ENCODE data around the gene NUPR2. TPM values are rescaled to one million over a fixed set of nuclear protein-coding genes. Genes with fewer than 3 reads are reported as not detected.
"Not testable (repeated sequence)": the region's sequence is repeated elsewhere in the genome, so short reads cannot be mapped to it uniquely, and the experiment has no call there.

NUPR2 gene
- total and polyA plus RNA-seq, 10 of the 15 experiments (the other 5 are each of a cell fraction or from before 2014, with no cell fraction given), result not detected

- TF ChIP-seq, protein P1, sequence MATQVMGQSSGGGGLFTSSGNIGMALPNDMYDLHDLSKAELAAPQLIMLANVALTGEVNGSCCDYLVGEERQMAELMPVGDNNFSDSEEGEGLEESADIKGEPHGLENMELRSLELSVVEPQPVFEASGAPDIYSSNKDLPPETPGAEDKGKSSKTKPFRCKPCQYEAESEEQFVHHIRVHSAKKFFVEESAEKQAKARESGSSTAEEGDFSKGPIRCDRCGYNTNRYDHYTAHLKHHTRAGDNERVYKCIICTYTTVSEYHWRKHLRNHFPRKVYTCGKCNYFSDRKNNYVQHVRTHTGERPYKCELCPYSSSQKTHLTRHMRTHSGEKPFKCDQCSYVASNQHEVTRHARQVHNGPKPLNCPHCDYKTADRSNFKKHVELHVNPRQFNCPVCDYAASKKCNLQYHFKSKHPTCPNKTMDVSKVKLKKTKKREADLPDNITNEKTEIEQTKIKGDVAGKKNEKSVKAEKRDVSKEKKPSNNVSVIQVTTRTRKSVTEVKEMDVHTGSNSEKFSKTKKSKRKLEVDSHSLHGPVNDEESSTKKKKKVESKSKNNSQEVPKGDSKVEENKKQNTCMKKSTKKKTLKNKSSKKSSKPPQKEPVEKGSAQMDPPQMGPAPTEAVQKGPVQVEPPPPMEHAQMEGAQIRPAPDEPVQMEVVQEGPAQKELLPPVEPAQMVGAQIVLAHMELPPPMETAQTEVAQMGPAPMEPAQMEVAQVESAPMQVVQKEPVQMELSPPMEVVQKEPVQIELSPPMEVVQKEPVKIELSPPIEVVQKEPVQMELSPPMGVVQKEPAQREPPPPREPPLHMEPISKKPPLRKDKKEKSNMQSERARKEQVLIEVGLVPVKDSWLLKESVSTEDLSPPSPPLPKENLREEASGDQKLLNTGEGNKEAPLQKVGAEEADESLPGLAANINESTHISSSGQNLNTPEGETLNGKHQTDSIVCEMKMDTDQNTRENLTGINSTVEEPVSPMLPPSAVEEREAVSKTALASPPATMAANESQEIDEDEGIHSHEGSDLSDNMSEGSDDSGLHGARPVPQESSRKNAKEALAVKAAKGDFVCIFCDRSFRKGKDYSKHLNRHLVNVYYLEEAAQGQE (IDR thresholded peaks at IDR 0.05; ENCODE audit: low read depth, low read length), result no peak
- TF ChIP-seq FOS (IDR thresholded peaks at IDR 0.05; ENCODE audit: borderline replicate concordance, extremely low read depth, insufficient read length), result no peak
- no peak for TF ChIP-seq KLF5 (IDR thresholded peaks at IDR 0.05; ENCODE audit: partially characterized antibody)
- TF ChIP-seq KAT2A (conservative IDR thresholded peaks at IDR 0.05; ENCODE audit: control insufficient read depth, low read depth, low read length), result no peak
Observed at GRCh38 chr7:56124981-56125380, 8.8 kb upstream of the NUPR2 start (continued).

GRCh38 chr7:56121440-56121839 is 5.2 kb upstream of the NUPR2 start:
- H3K4me2 ChIP-seq (ENCODE audit: control insufficient read depth, insufficient read depth), result no peak overlapping the region
- no peak overlapping the region for H2AFZ ChIP-seq (ENCODE audit: control insufficient read depth, low read depth, low read length)
- 51% methylated on average over 6 of the region's 6 CpGs for WGBS (ENCODE audit: insufficient coverage, insufficient replicate concordance, low lambda C conversion rate, missing lambda C conversion rate)
- in situ Hi-C loops (cut with MboI), result no loop called here
- TF ChIP-seq ZNF274 (IDR thresholded peaks at IDR 0.05; ENCODE audit: insufficient read depth, insufficient read length) (no peak), MXI1 (IDR thresholded peaks at IDR 0.05; ENCODE audit: low read depth, low read length) (no peak), IRF4 (IDR thresholded peaks at IDR 0.05; ENCODE audit: low read depth, low read length) (no peak), NBN (IDR thresholded peaks at IDR 0.05) (no peak), HDGF (IDR thresholded peaks at IDR 0.05) (no peak)
- TF ChIP-seq, protein P2, sequence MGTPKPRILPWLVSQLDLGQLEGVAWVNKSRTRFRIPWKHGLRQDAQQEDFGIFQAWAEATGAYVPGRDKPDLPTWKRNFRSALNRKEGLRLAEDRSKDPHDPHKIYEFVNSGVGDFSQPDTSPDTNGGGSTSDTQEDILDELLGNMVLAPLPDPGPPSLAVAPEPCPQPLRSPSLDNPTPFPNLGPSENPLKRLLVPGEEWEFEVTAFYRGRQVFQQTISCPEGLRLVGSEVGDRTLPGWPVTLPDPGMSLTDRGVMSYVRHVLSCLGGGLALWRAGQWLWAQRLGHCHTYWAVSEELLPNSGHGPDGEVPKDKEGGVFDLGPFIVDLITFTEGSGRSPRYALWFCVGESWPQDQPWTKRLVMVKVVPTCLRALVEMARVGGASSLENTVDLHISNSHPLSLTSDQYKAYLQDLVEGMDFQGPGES (IDR thresholded peaks at IDR 0.05), result no peak
- DNase-seq (ENCODE audit: low read depth, low spot score) (no peak), FAIRE-seq (no peak), ATAC-seq (no peak)
- no peaks in the 10 kb centered on the region for H3K36me3 ChIP-seq (ENCODE audit: control insufficient read depth in 2 of 2, insufficient read depth in 2 of 2, low read length in 1 of 2)
- CTCF ChIA-PET, result no interaction called here
- no peak overlapping the region for H3K27ac ChIP-seq (ENCODE audit: control insufficient read depth, insufficient read depth)
- no TSS peak for BruUV-seq (replicated peaks)
- POLR2A ChIA-PET, result no interaction called here
- no peak overlapping the region for H3K9ac ChIP-seq (ENCODE audit: control insufficient read depth, insufficient read depth, low read length)
- no peaks in the 10 kb centered on the region for H4K20me1 ChIP-seq (ENCODE audit: control insufficient read depth, insufficient read depth)
- SMC1A ChIA-PET (ENCODE audit: uncharacterized antibody, unreplicated experiment), result no interaction called here
- H3K9me3 ChIP-seq (replicated peaks; ENCODE audit: control insufficient read depth, insufficient read depth, low read length), result no peaks in the 10 kb centered on the region
- no peaks in the 10 kb centered on the region for H3K27me3 ChIP-seq (replicated peaks in 1 of 2; ENCODE audit: control insufficient read depth in 2 of 2, insufficient read depth in 2 of 2, low read length in 1 of 2)
- no peaks in the 10 kb centered on the region for H3K4me1 ChIP-seq (ENCODE audit: control insufficient read depth, insufficient read depth, low read length)
- RAD21 ChIA-PET (ENCODE audit: unreplicated experiment), result no interaction called here
- intact Hi-C loops (cut with micrococcal nuclease; ENCODE audit: unreplicated experiment), result loop anchor here (10.0 kb wide), 1 partner anchor 63 kb away; no protein-coding TSS in a partner anchor
- no peaks in the 10 kb centered on the region for H3K79me2 ChIP-seq (ENCODE audit: control insufficient read depth, insufficient read depth, low read length)
- H3K4me3 ChIP-seq, result no peak overlapping the region

DNA sequence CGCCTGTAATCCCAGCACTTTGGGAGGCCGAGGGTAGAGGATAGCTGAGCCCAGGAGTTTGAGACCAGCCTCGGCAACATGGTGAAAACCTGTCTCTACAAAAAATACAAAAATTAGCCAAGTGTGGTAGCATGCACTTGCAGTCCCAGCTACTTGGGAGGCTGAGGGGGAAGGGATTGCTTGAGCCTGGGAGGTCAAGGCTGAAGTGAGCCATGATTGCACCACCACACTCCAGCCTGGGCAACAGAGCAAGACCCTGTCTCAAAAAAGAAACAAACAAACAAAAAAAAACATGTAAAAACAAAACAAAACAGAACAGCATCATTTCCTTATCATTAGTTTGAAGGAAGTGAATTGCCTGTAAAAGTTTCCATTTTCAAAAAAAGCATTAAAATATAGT is 4.0 kb downstream of the NUPR2 start:
- H3K36me3 ChIP-seq (ENCODE audit: control insufficient read depth in 2 of 2, insufficient read depth in 2 of 2, low read length in 1 of 2); H3K27ac ChIP-seq (ENCODE audit: control insufficient read depth, insufficient read depth); SMC1A ChIA-PET (ENCODE audit: uncharacterized antibody, unreplicated experiment); H2AFZ ChIP-seq (ENCODE audit: control insufficient read depth, low read depth, low read length); DNase-seq (ENCODE audit: low read depth, low spot score); H3K9me3 ChIP-seq (replicated peaks; ENCODE audit: control insufficient read depth, insufficient read depth, low read length); FAIRE-seq; RAD21 ChIA-PET (ENCODE audit: unreplicated experiment); H3K9ac ChIP-seq (ENCODE audit: control insufficient read depth, insufficient read depth, low read length); BruUV-seq (replicated peaks); H3K4me2 ChIP-seq (ENCODE audit: control insufficient read depth, insufficient read depth); H3K27me3 ChIP-seq (replicated peaks in 1 of 2; ENCODE audit: control insufficient read depth in 2 of 2, insufficient read depth in 2 of 2, low read length in 1 of 2); H3K4me3 ChIP-seq; H3K79me2 ChIP-seq (ENCODE audit: control insufficient read depth, insufficient read depth, low read length); in situ Hi-C loops (cut with MboI); H4K20me1 ChIP-seq (ENCODE audit: control insufficient read depth, insufficient read depth); CTCF ChIA-PET; POLR2A ChIA-PET; ATAC-seq; H3K4me1 ChIP-seq (ENCODE audit: control insufficient read depth, insufficient read depth, low read length); intact Hi-C loops (cut with micrococcal nuclease; ENCODE audit: unreplicated experiment): not testable (repeated sequence)
- WGBS (ENCODE audit: insufficient coverage, insufficient replicate concordance, low lambda C conversion rate, missing lambda C conversion rate), result 17% methylated on average over 3 of the region's 3 CpGs

All from GM12878 (cell line).